Measurements from ENCODE around the gene MYOT.

The MYOT gene

GRCh38 chr5:137836298-137836697 is 31.4 kb upstream of the MYOT start:
- Histone ChIP-seq H3K4me1 (ENCODE audit: control extremely low read depth in 1 of 4, control insufficient read depth in 4 of 4, insufficient read depth in 4 of 4, low read length in 3 of 4) (peaks cover 0 to 3% (median 1%) of the 10 kb centered on the region in 4 experiments), H3K27ac (ENCODE audit: insufficient read depth in 1 of 2, low read depth in 1 of 2, low read length in 2 of 2, poor library complexity in 1 of 2, severe bottlenecking in 2 of 2) (no peak overlapping the region), H3K9me3 (ENCODE audit: control extremely low read depth in 1 of 5, control insufficient read depth in 4 of 5, insufficient read depth in 2 of 5, low read depth in 1 of 5, low read length in 4 of 5) (no peaks in the 10 kb centered on the region), H3K36me3 (ENCODE audit: control insufficient read depth in 4 of 4, insufficient read depth in 4 of 4, low read length in 3 of 4) (no peaks in the 10 kb centered on the region), H3K4me3 (ENCODE audit: control insufficient read depth in 1 of 7, extremely low read depth in 1 of 7, insufficient read depth in 4 of 7, low read depth in 2 of 7, low read length in 6 of 7) (no peak overlapping the region), H3K27me3 (replicated peaks in 2 of 5; ENCODE audit: control insufficient read depth in 4 of 5, insufficient read depth in 5 of 5, low read length in 4 of 5) (no peaks in the 10 kb centered on the region)
- CTCF ChIA-PET, result no interaction called here
- POLR2A ChIA-PET, result no interaction called here
- no peak for DNase-seq
- WGBS (ENCODE audit: insufficient coverage), result 100% methylated on average over 1 of the region's 1 CpG

DNA sequence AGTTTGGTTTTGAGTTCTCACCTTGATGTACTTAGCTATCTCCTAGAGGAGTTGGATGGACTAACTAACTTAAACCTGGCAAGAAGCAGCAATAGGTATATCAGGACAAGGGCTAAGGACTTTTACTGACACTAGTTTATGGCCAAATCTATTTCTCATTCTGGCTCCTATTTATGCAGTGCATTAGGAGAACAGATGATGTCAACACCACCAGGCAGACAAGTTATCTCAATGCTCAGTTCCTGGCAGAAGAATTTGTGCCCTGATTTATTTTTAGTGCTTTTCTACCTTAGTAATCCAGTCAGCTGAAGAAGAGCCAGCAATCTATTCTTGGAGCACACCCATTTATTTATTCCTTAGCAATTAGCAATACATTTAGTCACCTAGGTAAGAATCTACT is 30.7 kb upstream of the MYOT start:
- Histone ChIP-seq H3K4me1 (ENCODE audit: control extremely low read depth in 1 of 4, control insufficient read depth in 4 of 4, insufficient read depth in 4 of 4, low read length in 3 of 4) (peaks cover 0 to 3% (median 1%) of the 10 kb centered on the region in 4 experiments), H3K36me3 (ENCODE audit: control insufficient read depth in 4 of 4, insufficient read depth in 4 of 4, low read length in 3 of 4) (no peaks in the 10 kb centered on the region), H3K27me3 (replicated peaks in 2 of 5; ENCODE audit: control insufficient read depth in 4 of 5, insufficient read depth in 5 of 5, low read length in 4 of 5) (no peaks in the 10 kb centered on the region), H3K27ac (ENCODE audit: insufficient read depth in 1 of 2, low read depth in 1 of 2, low read length in 2 of 2, poor library complexity in 1 of 2, severe bottlenecking in 2 of 2) (peak overlapping the region in 1 of 2 experiments; percentile 14), H3K4me3 (ENCODE audit: control insufficient read depth in 1 of 7, extremely low read depth in 1 of 7, insufficient read depth in 4 of 7, low read depth in 2 of 7, low read length in 6 of 7) (no peak overlapping the region), H3K9me3 (ENCODE audit: control extremely low read depth in 1 of 5, control insufficient read depth in 4 of 5, insufficient read depth in 2 of 5, low read depth in 1 of 5, low read length in 4 of 5) (no peaks in the 10 kb centered on the region)
- ChIA-PET POLR2A (no interaction called here), CTCF (interaction anchor here (1.5 to 1.8 kb wide), 3 partner anchors 11 to 208 kb away, joined by 5 to 8 read pairs (median 5); no protein-coding TSS in a partner anchor)
- no peak for DNase-seq

DNA sequence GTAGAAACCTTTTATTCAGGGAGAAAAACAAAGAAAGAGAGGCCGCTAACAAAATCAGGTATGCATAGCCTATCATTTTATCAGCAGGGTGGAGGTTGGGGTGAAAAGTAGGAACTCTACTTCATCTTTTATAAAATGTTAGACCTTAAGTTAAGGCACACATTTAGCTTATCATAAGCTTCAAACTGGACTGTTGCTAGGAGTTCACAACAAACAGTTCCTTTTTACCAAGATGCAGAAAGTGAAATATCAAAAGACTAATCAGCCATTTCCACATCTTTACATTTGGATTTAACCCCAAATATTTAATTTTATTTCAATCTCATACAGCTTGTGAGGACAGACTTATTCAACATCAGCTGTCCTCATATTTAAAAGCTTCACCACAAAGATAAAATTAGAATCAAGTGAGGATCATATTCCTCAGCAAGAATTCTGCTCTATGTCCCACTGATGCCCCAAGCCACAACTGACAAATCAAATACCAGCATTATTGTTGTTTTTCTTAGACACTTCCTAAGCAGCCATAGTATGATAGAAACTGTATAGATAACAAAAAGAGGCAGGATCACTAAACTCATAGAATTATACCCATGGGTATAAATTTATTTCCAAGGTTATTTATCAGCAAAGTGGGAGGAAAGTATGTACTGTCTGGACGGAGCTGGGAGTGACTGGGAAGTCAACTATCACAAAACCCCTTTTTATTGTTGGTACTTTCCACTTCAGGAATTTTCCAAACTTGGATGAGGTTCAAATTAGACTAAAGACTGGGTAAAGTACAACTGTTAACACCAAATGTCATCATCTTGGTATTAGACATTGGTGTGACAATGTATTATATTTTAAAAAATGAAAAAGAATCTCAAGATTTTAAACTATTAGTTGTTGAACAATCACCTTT is 29.9 kb upstream of the MYOT start:
- H3K36me3 ChIP-seq (ENCODE audit: control insufficient read depth in 4 of 4, insufficient read depth in 4 of 4, low read length in 3 of 4), result no peaks in the 10 kb centered on the region
- no peaks in the 10 kb centered on the region for H3K27me3 ChIP-seq (replicated peaks in 2 of 5; ENCODE audit: control insufficient read depth in 4 of 5, insufficient read depth in 5 of 5, low read length in 4 of 5)
- no CpG with 5 or more reads among the region's 2 CpGs for WGBS (ENCODE audit: insufficient coverage)
- POLR2A ChIA-PET, result no interaction called here
- H3K4me1 ChIP-seq (ENCODE audit: control extremely low read depth in 1 of 4, control insufficient read depth in 4 of 4, insufficient read depth in 4 of 4, low read length in 3 of 4), result peaks cover 0 to 3% (median 1%) of the 10 kb centered on the region in 4 experiments
- CTCF ChIA-PET, result interaction anchor here (1.5 to 1.8 kb wide), 3 partner anchors 10 to 208 kb away, joined by 5 to 8 read pairs (median 5); no protein-coding TSS in a partner anchor
- no peaks in the 10 kb centered on the region for H3K9me3 ChIP-seq (ENCODE audit: control extremely low read depth in 1 of 5, control insufficient read depth in 4 of 5, insufficient read depth in 2 of 5, low read depth in 1 of 5, low read length in 4 of 5)
- peak; percentile 24 to 71 (median 63) for DNase-seq
- no peak overlapping the region for H3K4me3 ChIP-seq (ENCODE audit: control insufficient read depth in 1 of 7, extremely low read depth in 1 of 7, insufficient read depth in 4 of 7, low read depth in 2 of 7, low read length in 6 of 7)
- H3K27ac ChIP-seq (ENCODE audit: insufficient read depth in 1 of 2, low read depth in 1 of 2, low read length in 2 of 2, poor library complexity in 1 of 2, severe bottlenecking in 2 of 2), result peak overlapping the region; percentile 1 to 14

GRCh38 chr5:137838976-137839375 is 28.7 kb upstream of the MYOT start:
- POLR2A ChIA-PET, result no interaction called here
- no peak overlapping the region for H3K27ac ChIP-seq (ENCODE audit: insufficient read depth in 1 of 2, low read depth in 1 of 2, low read length in 2 of 2, poor library complexity in 1 of 2, severe bottlenecking in 2 of 2)
- H3K4me1 ChIP-seq (ENCODE audit: control extremely low read depth in 1 of 4, control insufficient read depth in 4 of 4, insufficient read depth in 4 of 4, low read length in 3 of 4), result peaks cover 0 to 3% (median 1%) of the 10 kb centered on the region in 4 experiments

GRCh38 chr5:137842296-137842695 is 25.4 kb upstream of the MYOT start:
- CTCF ChIA-PET, result interaction anchor here (1.7 kb wide), 1 partner anchor 63 kb away, joined by 6 read pairs; no protein-coding TSS in a partner anchor

More at GRCh38 chr5:137838976-137839375, 28.7 kb upstream of the MYOT start:
- CTCF ChIA-PET, result no interaction called here
- no peaks in the 10 kb centered on the region for H3K9me3 ChIP-seq (ENCODE audit: control extremely low read depth in 1 of 5, control insufficient read depth in 4 of 5, insufficient read depth in 2 of 5, low read depth in 1 of 5, low read length in 4 of 5)
- H3K36me3 ChIP-seq (ENCODE audit: control insufficient read depth in 4 of 4, insufficient read depth in 4 of 4, low read length in 3 of 4), result no peaks in the 10 kb centered on the region
- no peaks in the 10 kb centered on the region for H3K27me3 ChIP-seq (replicated peaks in 2 of 5; ENCODE audit: control insufficient read depth in 4 of 5, insufficient read depth in 5 of 5, low read length in 4 of 5)
- DNase-seq, result no peak
- no peak overlapping the region for H3K4me3 ChIP-seq (ENCODE audit: control insufficient read depth in 1 of 7, extremely low read depth in 1 of 7, insufficient read depth in 4 of 7, low read depth in 2 of 7, low read length in 6 of 7)

DNA sequence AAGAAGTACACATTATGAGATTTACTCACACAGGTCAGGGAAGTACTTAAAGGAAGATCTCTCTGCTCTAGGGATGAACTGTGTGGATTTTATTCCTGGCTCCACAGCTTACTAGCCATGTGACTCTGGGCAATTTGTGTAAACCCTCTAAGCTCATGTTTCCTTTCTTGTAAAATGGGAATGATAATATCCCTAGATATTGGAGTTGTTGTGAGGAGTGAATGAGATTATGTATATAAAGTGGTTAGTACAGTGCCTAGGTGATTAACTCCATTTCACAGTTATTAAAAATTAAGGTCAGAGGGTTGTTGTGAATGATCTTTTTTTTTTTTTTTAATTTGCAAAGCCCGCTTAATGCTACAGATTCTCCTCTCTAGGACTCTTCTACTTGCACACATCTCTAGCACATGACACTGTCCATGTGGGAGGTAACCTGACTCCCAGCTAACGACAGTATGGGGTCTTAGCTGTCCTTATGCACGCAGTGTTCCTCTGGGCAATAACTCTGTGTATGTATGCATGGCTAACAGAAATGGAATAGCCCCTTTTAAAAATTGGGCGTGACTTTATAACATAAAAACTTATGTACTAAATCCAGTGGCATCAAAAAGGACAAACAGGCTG is 23.9 kb upstream of the MYOT start:
- no peaks in the 10 kb centered on the region for H3K4me1 ChIP-seq (ENCODE audit: control extremely low read depth in 1 of 4, control insufficient read depth in 4 of 4, insufficient read depth in 4 of 4, low read length in 3 of 4)
- H3K27ac ChIP-seq (ENCODE audit: insufficient read depth in 1 of 2, low read depth in 1 of 2, low read length in 2 of 2, poor library complexity in 1 of 2, severe bottlenecking in 2 of 2), result no peak overlapping the region
- no peak overlapping the region for H3K4me3 ChIP-seq (ENCODE audit: control insufficient read depth in 1 of 7, extremely low read depth in 1 of 7, insufficient read depth in 4 of 7, low read depth in 2 of 7, low read length in 6 of 7)
- ChIA-PET POLR2A (no interaction called here), CTCF (no interaction called here)
- H3K9me3 ChIP-seq (ENCODE audit: control extremely low read depth in 1 of 5, control insufficient read depth in 4 of 5, insufficient read depth in 2 of 5, low read depth in 1 of 5, low read length in 4 of 5), result no peaks in the 10 kb centered on the region
- DNase-seq, result no peak
- no peaks in the 10 kb centered on the region for H3K27me3 ChIP-seq (replicated peaks in 2 of 5; ENCODE audit: control insufficient read depth in 4 of 5, insufficient read depth in 5 of 5, low read length in 4 of 5)
- no CpG with 5 or more reads among the region's 4 CpGs for WGBS (ENCODE audit: insufficient coverage)
- H3K36me3 ChIP-seq (ENCODE audit: control insufficient read depth in 4 of 4, insufficient read depth in 4 of 4, low read length in 3 of 4), result peaks cover 0 to 2% (median 0%) of the 10 kb centered on the region in 4 experiments

More at GRCh38 chr5:137842296-137842695, 25.4 kb upstream of the MYOT start:
- no peak for DNase-seq
- WGBS (ENCODE audit: insufficient coverage), result 100% methylated on average over 2 of the region's 5 CpGs
- Histone ChIP-seq H3K4me3 (ENCODE audit: control insufficient read depth in 1 of 7, extremely low read depth in 1 of 7, insufficient read depth in 4 of 7, low read depth in 2 of 7, low read length in 6 of 7) (no peak overlapping the region), H3K4me1 (ENCODE audit: control extremely low read depth in 1 of 4, control insufficient read depth in 4 of 4, insufficient read depth in 4 of 4, low read length in 3 of 4) (peaks cover 0 to 2% (median 0%) of the 10 kb centered on the region in 4 experiments), H3K36me3 (ENCODE audit: control insufficient read depth in 4 of 4, insufficient read depth in 4 of 4, low read length in 3 of 4) (peaks cover 0 to 2% (median 0%) of the 10 kb centered on the region in 4 experiments), H3K27ac (ENCODE audit: insufficient read depth in 1 of 2, low read depth in 1 of 2, low read length in 2 of 2, poor library complexity in 1 of 2, severe bottlenecking in 2 of 2) (no peak overlapping the region), H3K27me3 (replicated peaks in 2 of 5; ENCODE audit: control insufficient read depth in 4 of 5, insufficient read depth in 5 of 5, low read length in 4 of 5) (no peaks in the 10 kb centered on the region), H3K9me3 (ENCODE audit: control extremely low read depth in 1 of 5, control insufficient read depth in 4 of 5, insufficient read depth in 2 of 5, low read depth in 1 of 5, low read length in 4 of 5) (no peaks in the 10 kb centered on the region)
- POLR2A ChIA-PET, result no interaction called here

DNA sequence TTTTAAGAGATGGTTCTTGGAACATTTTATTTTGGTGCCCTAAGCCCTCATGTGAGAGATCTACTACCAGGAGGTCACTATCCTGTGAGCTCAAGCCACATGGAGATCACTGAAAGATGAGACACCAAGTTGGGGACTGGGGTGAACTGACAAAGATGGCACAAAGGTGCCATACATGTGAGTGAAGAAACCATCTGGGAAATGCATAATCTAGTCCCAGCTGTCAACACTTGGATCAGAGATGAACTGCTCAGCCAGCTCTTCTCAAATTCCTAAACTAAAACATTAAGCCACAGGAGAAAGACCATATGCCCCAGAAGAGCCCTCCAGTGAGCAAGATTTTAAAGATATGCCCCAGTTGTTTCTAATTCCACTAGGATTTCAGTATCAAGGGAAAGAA is 22.2 kb upstream of the MYOT start:
- no peak overlapping the region for H3K27ac ChIP-seq (ENCODE audit: insufficient read depth in 1 of 2, low read depth in 1 of 2, low read length in 2 of 2, poor library complexity in 1 of 2, severe bottlenecking in 2 of 2)
- ChIA-PET CTCF (no interaction called here), POLR2A (no interaction called here)
- DNase-seq, result no peak
- H3K27me3 ChIP-seq (replicated peaks in 2 of 5; ENCODE audit: control insufficient read depth in 4 of 5, insufficient read depth in 5 of 5, low read length in 4 of 5), result no peaks in the 10 kb centered on the region
- no peak overlapping the region for H3K4me3 ChIP-seq (ENCODE audit: control insufficient read depth in 1 of 7, extremely low read depth in 1 of 7, insufficient read depth in 4 of 7, low read depth in 2 of 7, low read length in 6 of 7)
- H3K9me3 ChIP-seq (ENCODE audit: control extremely low read depth in 1 of 5, control insufficient read depth in 4 of 5, insufficient read depth in 2 of 5, low read depth in 1 of 5, low read length in 4 of 5), result no peaks in the 10 kb centered on the region
- no peaks in the 10 kb centered on the region for H3K4me1 ChIP-seq (ENCODE audit: control extremely low read depth in 1 of 4, control insufficient read depth in 4 of 4, insufficient read depth in 4 of 4, low read length in 3 of 4)
- peaks cover 0 to 2% (median 0%) of the 10 kb centered on the region in 4 experiments for H3K36me3 ChIP-seq (ENCODE audit: control insufficient read depth in 4 of 4, insufficient read depth in 4 of 4, low read length in 3 of 4)

Data from common myeloid progenitor, CD34-positive (primary cell).